ENCODE measurements around the gene SRR.
"Not testable (repeated sequence)": the region's sequence is repeated elsewhere in the genome, so short reads cannot be mapped to it uniquely, and the experiment has no call there.

SRR gene, protein sequence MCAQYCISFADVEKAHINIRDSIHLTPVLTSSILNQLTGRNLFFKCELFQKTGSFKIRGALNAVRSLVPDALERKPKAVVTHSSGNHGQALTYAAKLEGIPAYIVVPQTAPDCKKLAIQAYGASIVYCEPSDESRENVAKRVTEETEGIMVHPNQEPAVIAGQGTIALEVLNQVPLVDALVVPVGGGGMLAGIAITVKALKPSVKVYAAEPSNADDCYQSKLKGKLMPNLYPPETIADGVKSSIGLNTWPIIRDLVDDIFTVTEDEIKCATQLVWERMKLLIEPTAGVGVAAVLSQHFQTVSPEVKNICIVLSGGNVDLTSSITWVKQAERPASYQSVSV

DNA sequence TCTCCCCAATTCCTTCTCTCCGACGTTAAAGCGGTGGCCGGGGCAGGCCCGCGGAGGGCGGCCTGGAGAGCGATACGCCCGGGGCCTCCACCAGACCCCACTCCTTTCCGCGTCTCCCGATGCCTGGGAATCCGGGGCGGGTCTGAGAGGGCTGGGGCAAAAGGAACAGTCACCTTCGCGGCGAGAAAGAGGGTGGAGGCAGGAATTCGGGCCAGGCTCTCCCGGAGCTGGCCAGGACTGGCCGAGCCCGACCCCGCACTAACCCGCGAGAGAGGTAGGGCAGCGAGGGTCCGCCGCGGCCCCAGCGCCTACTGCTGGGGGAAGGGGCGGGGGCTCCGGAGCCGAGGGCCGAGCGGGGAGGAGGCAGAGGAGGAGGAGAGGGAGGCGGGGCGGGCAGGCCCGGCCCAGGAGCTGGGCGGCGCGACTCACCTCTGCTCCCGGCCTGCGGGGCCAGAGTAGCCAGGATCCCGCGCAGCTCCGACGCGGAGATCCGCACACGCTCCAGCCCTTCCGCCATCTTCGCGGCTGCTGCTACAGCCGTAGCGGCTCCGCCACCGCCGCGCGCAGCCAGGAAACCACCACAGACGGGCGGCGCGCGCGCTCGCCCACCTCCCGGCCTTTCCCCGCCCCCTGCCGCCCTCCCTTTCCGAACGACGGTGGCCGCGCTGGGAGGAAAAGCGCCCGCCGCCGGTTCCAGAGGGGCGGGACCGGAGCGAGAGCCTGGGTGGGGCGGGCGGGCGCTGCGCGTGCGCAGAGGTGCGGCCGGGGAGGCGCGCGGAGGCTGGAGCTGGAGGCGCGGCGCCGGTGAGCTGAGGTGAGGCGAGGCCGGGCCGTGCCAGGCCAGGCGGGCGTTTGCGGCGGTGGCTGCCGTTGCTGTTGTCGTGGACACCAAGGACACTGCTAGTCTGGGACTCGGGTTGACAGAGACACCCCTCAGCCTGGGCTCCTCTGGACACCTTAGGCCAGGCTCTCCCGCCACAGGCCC lies at the start of gene SRR, which contains the start of gene SMG6:
TSS of gene SRR (plus strand) at position 747 of the 985 bp plus-strand sequence. CDS start 11,611 bp downstream, outside the sequence.
TSS of gene SMG6 (minus strand) at position 582 of the 985 bp plus-strand sequence. CDS start at position 517, 65 bp downstream.
- peak; percentile 98 for DNase-seq (ENCODE audit: low read depth, low spot score)

DNA sequence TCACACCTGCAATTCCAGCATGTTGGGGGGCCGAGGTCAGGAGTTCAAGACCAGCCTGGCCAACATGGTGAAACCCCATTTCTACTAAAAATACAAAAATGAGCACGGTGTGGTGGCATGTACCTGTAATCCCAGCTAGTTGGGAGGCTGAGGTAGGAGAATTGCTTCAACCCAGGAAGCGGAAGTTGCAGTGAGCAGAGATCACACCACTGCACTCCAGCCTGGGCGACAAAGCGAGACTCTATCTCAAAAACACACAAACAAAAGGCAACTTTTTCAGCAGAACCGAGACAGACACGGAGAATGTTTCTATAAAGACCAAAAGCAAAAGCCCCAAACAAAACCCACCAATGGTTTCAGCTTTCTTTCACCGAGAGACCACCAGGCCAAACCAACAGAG lies 44.9 kb upstream of the SRR start:
- not testable (repeated sequence) for DNase-seq (ENCODE audit: low read depth, low spot score)

DNA sequence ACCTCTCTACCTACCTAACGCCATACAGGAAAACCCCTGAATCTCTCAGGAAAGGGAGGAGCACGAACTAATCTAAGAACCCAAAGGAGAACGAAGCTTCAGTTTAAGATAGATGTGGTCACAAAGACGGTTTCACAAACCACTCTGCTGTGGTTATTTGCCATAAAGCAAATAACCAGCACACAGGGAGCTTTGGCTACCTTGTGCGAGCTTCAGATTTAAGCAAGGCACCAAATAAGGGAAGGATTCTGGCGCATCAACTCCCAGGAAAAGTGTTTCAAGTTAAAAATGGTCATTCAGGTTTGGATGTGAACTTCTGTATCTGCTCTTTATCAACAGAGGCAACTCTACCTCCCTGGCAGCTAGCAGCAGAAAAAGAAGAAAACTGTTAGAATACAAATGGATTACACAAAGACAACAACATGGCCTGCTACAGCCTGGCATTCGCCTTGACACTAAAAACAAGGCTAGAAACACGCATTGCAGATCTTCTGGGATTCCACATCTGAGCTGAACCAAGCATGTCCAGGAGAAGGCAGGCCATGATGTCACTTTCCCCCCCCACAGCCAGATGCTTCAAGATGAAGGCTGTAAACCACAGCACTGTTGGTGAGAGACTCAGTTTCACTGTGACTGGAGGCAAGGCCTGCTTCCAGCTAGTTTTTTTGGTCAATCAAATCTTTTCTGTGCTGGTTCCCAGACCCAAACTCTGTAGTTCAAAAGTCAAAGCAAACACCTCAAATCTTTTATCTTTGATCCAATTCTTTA lies 43.8 kb upstream of the SRR start:
- DNase-seq (ENCODE audit: low read depth, low spot score): peak; percentile 54

DNA sequence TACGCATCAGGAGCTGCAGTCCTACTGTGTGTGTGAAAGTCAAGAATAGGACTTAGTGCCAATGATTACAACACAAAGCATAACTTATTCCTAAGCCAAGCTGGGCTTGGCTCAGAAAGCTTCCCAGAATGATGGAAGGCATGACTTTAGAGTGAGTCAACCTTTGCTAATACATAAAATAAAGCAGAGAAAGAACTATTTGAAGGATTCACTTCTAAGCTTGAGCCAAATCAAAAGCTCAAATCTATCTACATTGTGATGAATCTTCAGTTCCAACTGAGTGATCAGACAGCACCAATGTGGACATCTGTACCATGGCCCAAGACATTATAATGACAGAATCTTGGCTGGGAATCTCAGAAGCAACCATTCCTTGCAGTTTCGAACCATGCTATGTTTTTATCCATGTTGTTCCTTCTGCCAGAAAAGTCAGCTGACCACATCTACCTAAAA lies 41.6 kb upstream of the SRR start:
- DNase-seq (ENCODE audit: low read depth, low spot score): peak; percentile 78

DNA sequence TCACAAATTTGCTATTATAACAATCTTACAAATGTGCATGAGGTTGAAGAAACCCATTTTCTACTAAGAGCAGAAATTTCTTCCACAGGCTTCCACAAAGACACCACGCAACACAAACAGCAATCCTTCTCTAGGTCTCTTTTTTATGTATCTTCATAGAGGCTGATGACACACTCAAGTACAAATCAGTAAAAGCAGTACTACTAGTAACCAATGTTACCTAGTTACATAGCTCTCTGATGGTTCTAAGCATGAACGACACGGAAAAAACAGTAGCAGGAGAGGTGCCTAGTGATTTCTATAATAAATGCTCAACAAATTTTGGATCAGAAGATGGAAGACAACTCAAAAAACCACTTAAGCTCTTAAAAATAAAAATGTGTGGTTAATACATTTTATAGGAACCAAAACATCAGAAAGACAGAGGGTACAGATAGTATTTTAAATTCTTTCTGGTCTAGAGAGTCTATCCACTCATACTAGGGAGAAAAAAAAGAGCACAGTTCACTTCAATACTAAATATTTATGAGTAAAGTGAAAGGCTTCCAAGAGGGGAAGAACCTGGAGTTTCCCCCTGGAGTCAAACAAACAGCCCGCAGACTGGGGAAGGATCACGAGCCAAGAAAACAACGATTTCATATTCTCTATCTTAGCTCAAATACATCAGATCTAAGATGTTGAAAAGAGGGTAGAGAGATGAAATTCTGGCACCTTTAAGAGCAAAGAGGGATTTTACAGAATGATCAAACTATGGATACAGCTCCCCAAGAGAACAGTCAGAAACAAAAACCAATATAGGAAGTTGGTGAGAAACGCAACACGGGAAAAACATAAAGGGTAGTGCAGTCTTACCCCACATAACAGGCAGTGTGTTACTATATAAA lies 40.3 kb upstream of the SRR start:
- DNase-seq (ENCODE audit: low read depth, low spot score): peak; percentile 65

DNA sequence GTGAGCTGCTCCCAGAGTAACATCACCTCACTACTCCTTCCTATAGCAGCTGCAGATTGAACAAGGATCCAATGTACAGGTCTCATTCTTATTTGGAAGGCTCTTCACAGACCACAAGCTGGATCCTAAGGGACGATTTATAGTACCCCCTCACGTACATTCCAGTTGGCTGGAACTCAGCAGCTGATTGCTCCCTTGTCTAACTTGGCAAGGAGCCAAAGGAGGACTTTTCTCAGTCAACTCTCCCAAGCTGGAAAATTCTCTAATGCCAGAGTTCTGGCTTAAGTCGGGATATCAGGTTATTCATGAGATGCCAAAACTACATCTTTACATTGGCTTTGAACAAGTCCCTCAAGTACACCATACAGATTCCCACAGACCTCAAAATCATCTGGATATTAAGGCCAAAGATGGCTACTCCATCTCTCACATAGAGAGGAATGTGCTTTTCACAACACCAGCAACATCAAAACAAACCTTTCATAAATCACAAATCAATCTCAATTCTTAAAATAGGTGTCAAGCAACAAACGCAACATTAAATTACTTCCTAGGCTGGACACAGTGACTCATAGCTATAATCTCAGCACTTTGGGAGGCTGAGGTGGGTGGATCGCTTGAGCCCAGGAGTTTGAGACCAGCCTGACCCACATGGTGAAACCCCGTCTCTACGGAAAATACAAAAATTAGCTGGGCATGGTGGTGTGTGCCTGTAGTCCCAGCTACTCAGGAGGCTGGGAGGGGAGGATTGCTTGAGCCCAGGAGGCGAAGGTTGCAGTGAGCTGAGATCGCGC lies 39.5 kb upstream of the SRR start:
- DNase-seq (ENCODE audit: low read depth, low spot score): peak; percentile 48

DNA sequence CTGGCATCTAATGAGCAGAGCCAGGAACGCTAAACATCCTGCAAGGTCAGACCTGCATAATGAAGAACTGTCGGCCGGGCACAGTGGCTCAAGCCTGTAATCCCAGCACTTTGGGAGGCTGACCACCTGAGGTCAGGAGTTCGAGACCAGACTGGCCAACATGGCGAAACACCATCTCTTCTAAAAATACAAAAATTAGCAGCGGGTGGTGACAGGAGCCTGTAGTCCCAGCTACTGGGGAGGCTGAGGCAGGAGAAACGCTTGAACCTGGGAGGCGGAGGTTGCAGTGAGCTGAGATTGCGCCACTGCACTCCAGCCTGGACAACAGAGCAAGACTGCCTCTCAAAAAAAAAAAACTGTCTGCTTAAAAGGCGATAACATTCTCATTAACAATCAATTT lies 38.6 kb upstream of the SRR start:
- not testable (repeated sequence) for DNase-seq (ENCODE audit: low read depth, low spot score)

DNA sequence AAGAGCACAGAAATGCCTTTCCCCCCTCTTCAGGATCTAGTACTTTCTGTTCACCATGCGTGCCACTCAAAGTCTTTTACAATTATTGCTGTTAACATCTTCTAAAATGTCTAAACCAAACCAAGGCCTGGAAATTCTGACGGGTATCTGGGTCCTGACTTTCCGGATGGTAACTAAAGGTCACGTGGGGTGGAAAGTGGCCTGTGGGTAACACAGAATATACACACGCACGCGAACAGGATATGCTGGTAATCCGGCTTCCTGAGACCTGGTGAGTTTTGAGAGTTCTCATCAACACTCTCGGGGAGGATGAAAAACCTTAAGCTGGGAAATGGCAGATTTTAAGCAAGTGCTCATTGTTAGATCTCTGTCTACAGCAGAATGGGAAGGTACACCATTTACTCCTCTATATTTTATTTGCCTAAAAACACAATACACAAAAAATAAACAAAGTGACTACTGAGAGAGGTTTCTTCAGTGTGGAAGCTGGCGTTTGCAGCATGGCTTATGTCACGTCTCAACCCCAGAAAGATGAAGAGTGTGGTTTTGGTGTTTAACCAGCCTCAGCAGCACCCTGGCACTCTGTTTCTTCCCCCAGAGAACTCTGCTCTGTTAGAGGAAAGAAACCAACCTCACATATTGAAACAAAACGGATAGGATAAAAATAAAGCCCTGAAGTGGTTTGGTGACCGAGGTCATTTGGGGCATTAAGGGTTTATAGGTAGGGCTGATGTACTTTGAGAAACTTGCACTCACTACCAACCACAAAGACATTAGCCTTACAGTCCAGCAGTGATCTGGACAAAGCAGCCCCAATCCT lies 37.5 kb upstream of the SRR start:
- no peak for DNase-seq (ENCODE audit: low read depth, low spot score)

DNA sequence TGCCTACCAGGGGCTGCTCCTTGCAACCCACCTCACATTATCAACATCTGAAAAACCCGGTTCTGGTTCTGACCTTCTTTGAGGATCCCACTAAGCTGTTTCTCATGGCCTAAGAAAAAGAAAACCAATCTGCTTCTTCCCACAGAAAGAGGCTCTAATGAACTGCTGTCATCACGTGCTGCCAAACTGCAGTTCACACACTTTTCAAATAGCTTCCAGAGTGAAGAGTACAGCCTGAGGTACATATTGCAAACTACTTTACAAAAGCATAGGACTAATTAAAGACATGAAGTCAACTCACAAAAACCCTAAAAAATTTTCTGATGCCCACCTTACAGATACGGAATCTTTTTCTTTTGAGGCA lies 36.9 kb upstream of the SRR start:
- no peak for DNase-seq (ENCODE audit: low read depth, low spot score)

DNA sequence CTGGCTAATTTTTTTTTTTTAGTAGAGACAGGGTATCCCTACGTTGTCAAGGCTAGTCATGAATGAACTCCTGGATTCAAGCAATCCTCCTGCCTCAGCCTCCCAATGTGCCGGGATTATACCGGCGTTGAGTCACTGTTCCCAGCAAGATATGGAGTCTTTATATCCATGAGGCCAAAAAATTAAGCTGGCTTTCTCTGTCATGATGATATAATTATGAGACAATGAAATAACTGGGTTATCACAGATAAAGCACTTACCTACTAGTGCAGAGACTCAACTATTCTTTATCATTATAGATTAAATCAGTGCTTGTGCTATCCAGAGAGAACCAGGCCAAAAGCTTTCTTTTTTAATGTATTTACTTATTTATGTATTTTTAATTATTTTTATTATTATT lies 36.4 kb upstream of the SRR start:
- DNase-seq (ENCODE audit: low read depth, low spot score): no peak

DNA sequence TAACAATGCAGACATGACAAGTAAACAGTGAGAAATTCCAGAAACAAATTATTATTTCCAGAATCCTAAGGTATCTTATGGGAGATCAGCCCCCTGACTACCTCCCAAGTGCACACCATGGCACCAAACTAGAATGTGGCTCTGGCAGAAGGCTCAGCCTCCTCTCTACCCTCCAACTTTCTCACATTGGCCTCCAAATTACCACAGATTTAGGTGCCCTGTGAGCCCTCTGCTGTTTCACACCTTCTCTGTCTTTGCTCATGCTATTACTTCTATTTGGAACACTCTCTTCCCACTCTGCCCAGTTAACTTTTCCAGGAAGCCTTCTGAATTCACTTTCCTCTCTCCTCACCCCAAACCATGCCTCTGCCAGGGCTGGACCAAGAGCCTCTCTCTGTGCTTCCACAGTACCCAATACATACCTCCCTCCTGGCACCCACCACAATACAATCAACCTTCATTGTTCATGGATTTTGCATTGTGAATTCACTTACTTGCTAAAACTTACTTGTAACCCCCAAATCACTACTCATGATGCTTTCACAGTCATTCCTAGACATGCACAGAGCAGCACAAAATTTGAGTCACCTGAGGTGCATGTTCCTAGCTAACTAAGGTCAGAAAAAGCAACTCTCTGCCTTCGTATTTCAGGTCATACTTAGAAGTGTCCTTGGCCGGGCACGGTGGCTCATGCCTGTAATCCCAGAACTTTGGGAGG lies 31.6 kb upstream of the SRR start:
- no peak for DNase-seq (ENCODE audit: low read depth, low spot score)

DNA sequence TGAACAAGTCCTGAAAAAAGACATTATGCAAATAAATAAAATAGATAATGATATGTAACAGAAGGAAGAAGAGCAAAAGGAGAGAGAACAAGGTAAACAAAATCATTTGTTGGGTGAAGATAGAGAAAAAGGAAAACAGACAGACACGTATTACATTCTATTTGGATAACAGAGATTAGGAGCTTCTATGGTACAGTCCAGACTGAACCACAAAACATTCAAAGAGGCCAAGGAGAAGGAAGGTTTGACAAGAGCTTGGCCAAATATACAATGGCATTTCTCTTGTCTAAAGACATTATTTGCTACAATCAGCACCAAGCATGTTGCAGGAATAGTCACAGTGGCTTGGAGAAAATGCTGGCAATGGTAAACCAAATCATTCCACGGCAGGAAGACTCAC lies 29.3 kb upstream of the SRR start:
- DNase-seq (ENCODE audit: low read depth, low spot score): no peak

DNA sequence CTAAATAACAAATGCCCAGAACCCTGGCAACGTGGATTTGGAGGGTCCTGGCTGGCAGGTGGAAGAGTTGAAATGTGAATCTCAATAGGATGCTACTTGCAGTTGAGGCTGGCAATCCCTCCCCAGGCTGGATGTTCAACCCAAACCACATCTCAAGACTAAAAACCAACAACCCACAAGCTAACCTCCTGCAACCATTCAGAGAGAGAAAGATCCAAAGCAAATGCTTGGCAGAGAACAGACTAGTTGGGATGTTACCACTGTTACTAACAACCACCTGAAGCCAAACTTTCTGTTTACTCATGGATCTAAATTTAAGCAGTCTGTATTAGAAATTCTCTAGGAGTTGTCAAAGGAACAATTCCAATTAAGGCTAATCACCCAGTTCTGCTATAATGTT lies 28.0 kb upstream of the SRR start:
- DNase-seq (ENCODE audit: low read depth, low spot score): no peak

DNA sequence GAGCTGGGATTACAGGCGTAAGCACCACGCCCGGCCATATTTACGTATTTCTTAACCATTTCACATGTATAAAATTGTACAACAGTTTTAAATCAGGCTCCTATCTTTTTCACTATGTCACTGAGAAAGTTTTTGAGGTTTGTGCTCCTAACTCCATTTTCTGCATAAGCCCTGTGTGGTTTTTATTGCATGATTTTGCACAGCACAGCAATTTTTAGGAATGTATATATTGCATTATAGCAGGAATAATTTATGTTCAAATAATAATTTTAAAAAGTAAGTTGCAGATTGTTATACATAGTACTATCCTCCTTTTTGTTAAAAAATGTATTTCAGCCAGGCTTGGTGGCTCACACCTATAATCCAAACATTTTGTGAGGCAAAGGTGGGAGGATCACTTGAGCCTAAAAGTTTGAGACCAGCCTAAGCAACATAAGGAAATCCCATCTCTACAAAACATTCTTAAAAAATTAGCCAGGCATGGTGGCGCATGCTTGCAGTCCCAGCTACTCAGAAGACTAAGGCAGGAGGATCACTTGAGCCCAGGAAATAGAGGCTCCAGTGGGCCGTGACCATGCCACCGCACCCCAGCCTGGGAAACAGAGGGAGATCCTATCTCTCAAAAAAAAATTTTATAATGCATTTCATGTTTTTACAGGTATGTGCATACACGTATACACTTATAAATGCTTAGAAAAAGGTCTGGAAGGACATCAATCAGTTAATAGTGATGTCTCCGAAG lies 26.1 kb upstream of the SRR start:
- no peak for DNase-seq (ENCODE audit: low read depth, low spot score)

DNA sequence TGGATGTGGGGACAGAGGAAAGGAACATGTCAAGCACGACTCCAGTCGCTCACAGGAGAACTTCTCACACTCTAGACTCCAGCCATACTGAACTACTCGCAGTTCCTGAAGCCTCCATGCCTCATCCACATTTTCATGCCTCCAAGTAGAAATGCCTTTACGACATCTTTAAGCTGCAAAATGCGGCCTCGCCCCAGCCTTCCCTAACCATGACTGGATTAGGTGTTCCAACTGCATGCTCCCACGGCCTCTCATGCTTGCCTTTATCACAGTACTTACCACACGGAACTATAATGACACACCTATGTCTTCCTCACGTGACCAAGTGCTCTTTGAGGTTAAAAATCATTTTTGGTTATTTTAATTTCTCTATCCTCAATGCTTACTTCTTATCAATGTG lies 24.0 kb upstream of the SRR start:
- DNase-seq (ENCODE audit: low read depth, low spot score): no peak

DNA sequence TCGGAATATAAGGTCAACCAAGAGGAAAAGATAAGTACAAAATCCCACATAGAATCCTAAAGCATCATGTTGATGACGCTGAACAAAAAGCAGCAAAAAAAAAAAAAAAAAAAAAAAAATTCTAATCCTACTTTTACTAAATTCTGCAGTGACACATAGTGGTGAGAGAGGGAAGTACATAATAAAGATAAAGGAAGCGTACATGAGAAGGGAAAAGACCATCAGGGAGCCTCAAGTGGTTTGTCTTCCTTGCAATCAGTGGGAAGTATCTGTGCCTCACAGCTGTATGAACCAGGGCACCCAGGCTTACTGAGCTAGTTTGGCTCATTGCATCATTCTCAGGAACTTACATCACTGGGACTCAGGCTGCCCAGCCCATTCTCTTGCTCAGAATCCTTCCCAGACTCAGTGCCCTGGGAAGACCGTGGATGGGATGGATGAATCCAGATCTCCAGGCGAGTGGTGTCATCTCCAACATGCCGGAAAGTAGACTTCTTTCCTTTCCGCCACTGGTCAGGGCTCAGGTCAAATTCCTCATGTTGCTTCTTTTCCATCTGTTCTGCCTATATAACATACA lies 21.4 kb upstream of the SRR start:
- peak; percentile 74 for DNase-seq (ENCODE audit: low read depth, low spot score)

DNA sequence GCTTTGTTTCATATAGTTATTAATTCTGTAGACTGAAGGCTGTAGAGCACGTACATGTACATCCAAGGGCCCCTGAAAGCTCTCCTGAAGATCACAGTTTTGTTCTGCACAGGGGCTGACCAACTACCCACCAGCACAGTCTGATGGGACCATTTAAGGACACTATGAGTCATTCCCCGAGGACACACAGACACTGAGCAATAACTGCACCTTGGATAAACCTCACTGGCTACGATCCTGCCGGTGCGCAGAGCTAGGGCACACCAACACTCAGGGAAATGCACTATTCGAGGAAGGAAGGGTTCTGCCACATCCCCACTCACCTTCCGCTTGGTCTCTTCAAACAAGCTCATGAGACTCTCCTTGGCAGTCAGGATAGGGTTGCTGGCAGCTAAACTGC lies 20.4 kb upstream of the SRR start:
- no peak for DNase-seq (ENCODE audit: low read depth, low spot score)

Data from astrocyte of the hippocampus (primary cell).